ENCODE measurements around the gene ELFN2.

Gene ELFN2

DNA sequence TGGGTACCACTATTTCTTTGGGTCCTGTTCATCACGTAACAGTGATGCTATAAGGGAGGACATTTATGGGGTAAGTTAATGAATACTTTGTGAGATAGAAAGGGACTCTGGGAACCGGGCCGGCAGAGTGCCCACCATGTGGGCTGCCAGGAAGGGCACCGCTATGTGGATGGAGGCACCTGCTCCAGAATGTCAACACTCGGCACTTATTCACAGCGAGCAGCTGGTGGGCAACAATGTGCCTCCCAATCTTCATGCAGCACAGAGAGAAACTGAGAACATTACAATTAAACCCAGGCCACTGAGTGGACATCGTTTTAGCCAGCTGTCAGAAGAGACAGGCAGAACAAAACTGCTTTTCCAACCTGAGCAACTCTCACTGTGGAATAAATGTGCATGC is 15.8 kb upstream of the ELFN2 start:
- Histone ChIP-seq H3K36me3 (no peaks in the 10 kb centered on the region), H3K27ac (no peak overlapping the region), H3K9me3 (no peaks in the 10 kb centered on the region), H3K4me1 (ENCODE audit: control insufficient read depth in 1 of 2, insufficient read depth in 1 of 2, low read depth in 1 of 2, low read length in 1 of 2) (peaks cover 0 to 4% of the 10 kb centered on the region in 2 experiments), H3K4me3 (ENCODE audit: low read depth in 1 of 2, low read length in 1 of 2) (no peak overlapping the region), H3K27me3 (peaks cover 58% of the 10 kb centered on the region)
- TF ChIP-seq, protein P1, sequence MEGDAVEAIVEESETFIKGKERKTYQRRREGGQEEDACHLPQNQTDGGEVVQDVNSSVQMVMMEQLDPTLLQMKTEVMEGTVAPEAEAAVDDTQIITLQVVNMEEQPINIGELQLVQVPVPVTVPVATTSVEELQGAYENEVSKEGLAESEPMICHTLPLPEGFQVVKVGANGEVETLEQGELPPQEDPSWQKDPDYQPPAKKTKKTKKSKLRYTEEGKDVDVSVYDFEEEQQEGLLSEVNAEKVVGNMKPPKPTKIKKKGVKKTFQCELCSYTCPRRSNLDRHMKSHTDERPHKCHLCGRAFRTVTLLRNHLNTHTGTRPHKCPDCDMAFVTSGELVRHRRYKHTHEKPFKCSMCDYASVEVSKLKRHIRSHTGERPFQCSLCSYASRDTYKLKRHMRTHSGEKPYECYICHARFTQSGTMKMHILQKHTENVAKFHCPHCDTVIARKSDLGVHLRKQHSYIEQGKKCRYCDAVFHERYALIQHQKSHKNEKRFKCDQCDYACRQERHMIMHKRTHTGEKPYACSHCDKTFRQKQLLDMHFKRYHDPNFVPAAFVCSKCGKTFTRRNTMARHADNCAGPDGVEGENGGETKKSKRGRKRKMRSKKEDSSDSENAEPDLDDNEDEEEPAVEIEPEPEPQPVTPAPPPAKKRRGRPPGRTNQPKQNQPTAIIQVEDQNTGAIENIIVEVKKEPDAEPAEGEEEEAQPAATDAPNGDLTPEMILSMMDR (IDR thresholded peaks at IDR 0.05), result no peak

DNA sequence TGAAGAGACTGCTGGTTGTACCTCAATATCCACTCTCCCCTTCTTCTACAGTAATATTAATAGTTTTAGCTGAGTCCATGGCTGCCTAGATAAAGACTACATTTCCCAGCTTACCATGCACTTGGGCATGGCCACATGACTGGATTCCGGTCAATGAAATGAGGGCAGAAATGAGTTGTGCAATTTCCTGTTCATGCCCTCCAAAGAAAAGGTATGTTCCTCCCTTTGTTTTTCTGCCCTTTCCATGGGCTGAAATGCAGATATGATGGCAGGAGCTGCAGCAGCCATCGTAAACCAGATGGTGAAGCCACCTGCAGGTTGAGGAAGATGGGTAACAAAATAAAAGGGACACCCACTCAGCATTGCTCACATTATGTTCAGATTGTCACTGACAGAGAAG is 15.3 kb upstream of the ELFN2 start:
- TF ChIP-seq, protein P1 (IDR thresholded peaks at IDR 0.05), result no peak
- peaks cover 64% of the 10 kb centered on the region for H3K27me3 ChIP-seq

DNA sequence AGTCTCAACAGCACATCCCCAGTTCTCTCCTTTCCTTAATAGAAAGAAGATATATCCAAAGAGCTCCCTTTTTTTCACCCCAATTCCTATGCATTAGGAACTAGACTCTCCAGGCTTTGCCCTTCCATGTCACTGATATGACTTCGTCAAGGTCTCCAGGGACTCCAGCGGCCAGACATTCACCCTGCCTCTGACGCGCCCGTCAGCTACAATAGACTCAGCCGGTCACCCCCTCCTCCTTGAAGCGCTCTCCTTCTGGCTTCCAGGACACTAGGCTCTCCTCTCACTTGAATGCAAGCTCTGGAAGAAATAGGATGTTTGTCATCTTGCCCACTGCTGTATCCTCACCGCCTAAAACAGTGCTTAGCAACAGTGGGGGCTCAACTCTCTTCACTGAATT is 14.9 kb upstream of the ELFN2 start:
- H3K9me3 ChIP-seq, result no peaks in the 10 kb centered on the region
- peaks cover 65% of the 10 kb centered on the region for H3K27me3 ChIP-seq
- H3K4me3 ChIP-seq (ENCODE audit: low read depth in 1 of 2, low read length in 1 of 2), result no peak overlapping the region
- H3K36me3 ChIP-seq, result no peaks in the 10 kb centered on the region
- H3K4me1 ChIP-seq (ENCODE audit: control insufficient read depth in 1 of 2, insufficient read depth in 1 of 2, low read depth in 1 of 2, low read length in 1 of 2), result peaks cover 0 to 4% of the 10 kb centered on the region in 2 experiments
- TF ChIP-seq, protein P1 (IDR thresholded peaks at IDR 0.05), result no peak
- H3K27ac ChIP-seq, result no peak overlapping the region

More for the DNA sequence above, 15.3 kb upstream of the ELFN2 start:
- Histone ChIP-seq H3K4me3 (ENCODE audit: low read depth in 1 of 2, low read length in 1 of 2) (no peak overlapping the region), H3K9me3 (no peaks in the 10 kb centered on the region), H3K4me1 (ENCODE audit: control insufficient read depth in 1 of 2, insufficient read depth in 1 of 2, low read depth in 1 of 2, low read length in 1 of 2) (peaks cover 0 to 4% of the 10 kb centered on the region in 2 experiments), H3K27ac (no peak overlapping the region), H3K36me3 (no peaks in the 10 kb centered on the region)

DNA sequence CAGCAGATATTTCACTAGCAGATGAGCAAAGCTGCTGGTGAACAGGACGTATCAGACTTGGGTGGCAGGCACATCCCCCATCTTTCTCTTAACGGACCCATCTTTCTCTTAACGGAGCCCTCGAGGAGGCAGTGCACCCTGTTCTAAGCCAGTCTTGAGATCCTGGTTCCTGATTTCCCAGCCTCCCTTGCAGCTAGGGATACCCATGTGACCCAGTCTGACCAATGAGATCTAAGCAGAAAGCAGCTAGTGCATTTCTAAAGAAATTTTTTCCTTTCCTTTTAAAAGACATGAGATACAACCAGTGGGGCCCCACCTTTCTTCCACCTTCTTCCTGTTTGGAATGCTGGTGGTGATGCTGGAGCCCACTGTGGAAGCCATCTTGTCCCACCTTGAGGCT is 13.6 kb upstream of the ELFN2 start:
- Histone ChIP-seq H3K9me3 (no peaks in the 10 kb centered on the region), H3K27ac (no peak overlapping the region), H3K4me1 (ENCODE audit: control insufficient read depth in 1 of 2, insufficient read depth in 1 of 2, low read depth in 1 of 2, low read length in 1 of 2) (peaks cover 0 to 4% of the 10 kb centered on the region in 2 experiments), H3K4me3 (ENCODE audit: low read depth in 1 of 2, low read length in 1 of 2) (no peak overlapping the region), H3K36me3 (no peaks in the 10 kb centered on the region), H3K27me3 (peaks cover 63% of the 10 kb centered on the region)
- TF ChIP-seq, protein P1 (IDR thresholded peaks at IDR 0.05), result no peak

DNA sequence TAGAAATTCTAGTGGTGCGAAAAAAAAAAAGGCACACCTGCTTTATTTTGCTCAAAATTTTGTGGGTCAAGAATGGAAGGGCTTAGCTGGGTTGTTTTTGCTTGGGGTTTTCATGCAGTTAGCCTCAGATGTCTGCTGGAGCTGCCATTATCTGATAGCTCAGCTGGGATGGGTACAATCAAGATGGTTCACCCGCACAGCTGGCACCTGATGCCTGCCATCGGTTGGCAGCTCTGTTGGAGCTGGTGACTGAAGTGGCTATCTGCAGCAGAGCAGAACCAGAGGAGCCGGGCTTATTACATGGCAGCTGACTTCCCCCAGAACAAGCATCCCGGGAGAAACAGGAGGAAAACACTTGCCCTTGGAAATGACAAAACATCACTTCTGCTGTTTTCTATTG is 12.1 kb upstream of the ELFN2 start:
- H3K4me3 ChIP-seq (ENCODE audit: low read depth in 1 of 2, low read length in 1 of 2), result no peak overlapping the region
- no peaks in the 10 kb centered on the region for H3K9me3 ChIP-seq
- H3K27ac ChIP-seq, result no peak overlapping the region
- H3K36me3 ChIP-seq, result no peaks in the 10 kb centered on the region
- H3K4me1 ChIP-seq (ENCODE audit: control insufficient read depth in 1 of 2, insufficient read depth in 1 of 2, low read depth in 1 of 2, low read length in 1 of 2), result peaks cover 0 to 4% of the 10 kb centered on the region in 2 experiments
- peaks cover 69% of the 10 kb centered on the region for H3K27me3 ChIP-seq
- TF ChIP-seq, protein P1 (IDR thresholded peaks at IDR 0.05), result no peak
